Astrocyte (in vitro differentiated cells and primary cell): ENCODE data around the gene CDC16. TPM values are rescaled to one million over a fixed set of nuclear protein-coding genes. Genes with fewer than 3 reads are reported as not detected.

Source experiments
- DNase-seq: peaks from one replicate; pipeline ENCODE4 v3.0.0-alpha.2; 2010; ENCODE audit warnings: low read depth
- FAIRE-seq: peaks from 2 replicates; lab custom pipeline; 2011; peaks lifted over from hg19 to GRCh38; lab: Jason Lieb, UNC
- H2AFZ ChIP-seq: 2 replicates; pipeline ENCODE4 v1.6.0; 2012; ENCODE audit warnings: low read depth, low read length, inconsistent platforms
- H3K27ac ChIP-seq: 2 replicates; pipeline ENCODE4 v1.5.1; 2011; ENCODE audit warnings: low read depth, low read length, inconsistent platforms
- H3K27me3 ChIP-seq: 2 replicates; pipeline ENCODE4 v1.6.0; 2011; ENCODE audit warnings: low read length, inconsistent platforms; ENCODE audit not compliant: insufficient read depth
- H3K36me3 ChIP-seq: 2 replicates; pipeline ENCODE4 v1.5.1; 2011; ENCODE audit warnings: low read length, inconsistent platforms; ENCODE audit not compliant: insufficient read depth
- H3K4me1 ChIP-seq: 2 replicates; pipeline ENCODE4 v1.5.1; 2011; ENCODE audit warnings: low read length, inconsistent platforms; ENCODE audit not compliant: insufficient read depth
- H3K4me2 ChIP-seq: 2 replicates; pipeline ENCODE4 v1.6.0; 2012; ENCODE audit warnings: low read length, inconsistent platforms
- H3K4me3 ChIP-seq: 2 replicates; pipeline ENCODE4 v1.5.1; 2011; ENCODE audit warnings: low read depth, mild to moderate bottlenecking, low read length, inconsistent platforms; ENCODE audit not compliant: insufficient read depth
- H3K79me2 ChIP-seq: 2 replicates; pipeline ENCODE4 v1.6.0; 2012; ENCODE audit warnings: mild to moderate bottlenecking, low read length, inconsistent platforms; ENCODE audit not compliant: insufficient read depth
- H3K9ac ChIP-seq: 2 replicates; pipeline ENCODE4 v1.6.0; 2012; ENCODE audit warnings: mild to moderate bottlenecking, low read length, inconsistent platforms
- H3K9me3 ChIP-seq: 2 replicates; pipeline ENCODE4 v1.5.1; 2012; ENCODE audit warnings: low read depth, mild to moderate bottlenecking, low read length, inconsistent platforms; ENCODE audit not compliant: insufficient read depth
- H4K20me1 ChIP-seq: 2 replicates; pipeline ENCODE4 v1.6.0; 2012; ENCODE audit warnings: low read length, inconsistent platforms; ENCODE audit not compliant: insufficient read depth
- H3K27ac Mint-ChIP-seq: one replicate; pipeline ENCODE4 v1.8.0; 2021; ENCODE audit warnings: mild to moderate bottlenecking, mixed read lengths; ENCODE audit not compliant: unreplicated experiment
- H3K27me3 Mint-ChIP-seq: one replicate; pipeline ENCODE4 v1.8.0; 2021; ENCODE audit warnings: low read depth, mixed read lengths; ENCODE audit not compliant: unreplicated experiment
- H3K36me3 Mint-ChIP-seq: one replicate; pipeline ENCODE4 v1.8.0; 2021; ENCODE audit warnings: low read depth, mixed read lengths; ENCODE audit not compliant: unreplicated experiment
- H3K4me1 Mint-ChIP-seq: one replicate; pipeline ENCODE4 v1.8.0; 2021; ENCODE audit warnings: low read depth, mixed read lengths; ENCODE audit not compliant: unreplicated experiment
- H3K4me3 Mint-ChIP-seq: one replicate; pipeline ENCODE4 v1.8.0; 2021; ENCODE audit warnings: mild to moderate bottlenecking, moderate library complexity, mixed read lengths; ENCODE audit not compliant: unreplicated experiment
- H3K9me3 Mint-ChIP-seq: one replicate; pipeline ENCODE4 v1.8.0; 2021; ENCODE audit warnings: mild to moderate bottlenecking, mixed read lengths; ENCODE audit not compliant: unreplicated experiment
- CTCF ChIP-seq: IDR thresholded peaks from 2 replicates; pipeline ENCODE4 v1.5.1; 2011; ENCODE audit warnings: low read depth, mild to moderate bottlenecking, inconsistent platforms, low read length, moderate library complexity; ENCODE audit not compliant: insufficient read depth
- EZH2 ChIP-seq: IDR thresholded peaks from 2 replicates; pipeline ENCODE4 v1.6.1; 2012; ENCODE audit warnings: mild to moderate bottlenecking, low read length, inconsistent platforms; ENCODE audit not compliant: insufficient read depth
- total RNA-seq: library from RNA; stranded (reverse); gene quantifications from 2 replicates; pipeline ENCODE4 v1.2.1, GENCODE V29; 2021

Gene CDC16
- total RNA-seq, 1 donor from 2014 or later = 77.0 TPM

GRCh38 chr13:114266241-114266640 lies 31.5 kb downstream of the CDC16 start:
- H4K20me1 ChIP-seq = no peaks in the 10 kb centered on the region
- peak overlapping the region; percentile 65 for H3K4me2 ChIP-seq
- Mint-ChIP-seq H3K4me3 (peak overlapping the region; percentile 22), H3K27ac (no peak overlapping the region), H3K4me1 (peaks cover 32% of the 10 kb centered on the region), H3K36me3 (peaks cover 36% of the 10 kb centered on the region), H3K9me3 (no peaks in the 10 kb centered on the region), H3K27me3 (no peaks in the 10 kb centered on the region)
- TF ChIP-seq CTCF (no peak), EZH2 (no peak)
- H3K9me3 ChIP-seq = no peaks in the 10 kb centered on the region
- H3K4me3 ChIP-seq = no peak overlapping the region
- no peaks in the 10 kb centered on the region for H3K27me3 ChIP-seq
- H2AFZ ChIP-seq = no peak overlapping the region
- no peaks in the 10 kb centered on the region for H3K79me2 ChIP-seq
- peaks cover 33% of the 10 kb centered on the region for H3K4me1 ChIP-seq
- H3K9ac ChIP-seq = peak overlapping the region; percentile 44
- peaks cover 47% of the 10 kb centered on the region for H3K36me3 ChIP-seq
- peak overlapping the region; percentile 90 for H3K27ac ChIP-seq
- DNase-seq = no peak
- no peak for FAIRE-seq

- no peak overlapping the region for H3K9ac ChIP-seq
- H2AFZ ChIP-seq = no peak overlapping the region
- H3K27ac ChIP-seq = no peak overlapping the region
- Mint-ChIP-seq H3K4me1 (peaks cover 20% of the 10 kb centered on the region), H3K36me3 (peaks cover 40% of the 10 kb centered on the region), H3K27me3 (no peaks in the 10 kb centered on the region), H3K27ac (peak overlapping the region; percentile 62), H3K4me3 (no peak overlapping the region), H3K9me3 (no peaks in the 10 kb centered on the region)
- TF ChIP-seq EZH2 = no peak
- TF ChIP-seq CTCF = no peak
- FAIRE-seq = no peak
- H3K4me1 ChIP-seq = peaks cover 29% of the 10 kb centered on the region
- H3K4me2 ChIP-seq = peak overlapping the region; percentile 4
- no peaks in the 10 kb centered on the region for H3K79me2 ChIP-seq
- no peaks in the 10 kb centered on the region for H3K27me3 ChIP-seq
- peak; percentile 61 for DNase-seq
- peaks cover 50% of the 10 kb centered on the region for H3K36me3 ChIP-seq
- no peak overlapping the region for H3K4me3 ChIP-seq
- H3K9me3 ChIP-seq = no peaks in the 10 kb centered on the region
- H4K20me1 ChIP-seq = no peaks in the 10 kb centered on the region
Observed at GRCh38 chr13:114268344-114269280, 33.9 kb downstream of the CDC16 start.
